D721Med (cell line): ENCODE measurements around the gene BNIPL.

Experiments used
- DNase-seq: peaks from one replicate; pipeline ENCODE4 v3.0.0; 2011; ENCODE audit warnings: low spot score; ENCODE audit not compliant: insufficient read length
- FAIRE-seq: peaks from 2 replicates; lab custom pipeline; 2011; peaks lifted over from hg19 to GRCh38; lab: Jason Lieb, UNC
- CTCF ChIP-seq: IDR thresholded peaks from 2 replicates; pipeline ENCODE4 v1.5.1; 2012; ENCODE audit warnings: mild to moderate bottlenecking, control low read depth; ENCODE audit not compliant: insufficient read depth; ENCODE audit errors: missing control alignments

BNIPL gene

DNA sequence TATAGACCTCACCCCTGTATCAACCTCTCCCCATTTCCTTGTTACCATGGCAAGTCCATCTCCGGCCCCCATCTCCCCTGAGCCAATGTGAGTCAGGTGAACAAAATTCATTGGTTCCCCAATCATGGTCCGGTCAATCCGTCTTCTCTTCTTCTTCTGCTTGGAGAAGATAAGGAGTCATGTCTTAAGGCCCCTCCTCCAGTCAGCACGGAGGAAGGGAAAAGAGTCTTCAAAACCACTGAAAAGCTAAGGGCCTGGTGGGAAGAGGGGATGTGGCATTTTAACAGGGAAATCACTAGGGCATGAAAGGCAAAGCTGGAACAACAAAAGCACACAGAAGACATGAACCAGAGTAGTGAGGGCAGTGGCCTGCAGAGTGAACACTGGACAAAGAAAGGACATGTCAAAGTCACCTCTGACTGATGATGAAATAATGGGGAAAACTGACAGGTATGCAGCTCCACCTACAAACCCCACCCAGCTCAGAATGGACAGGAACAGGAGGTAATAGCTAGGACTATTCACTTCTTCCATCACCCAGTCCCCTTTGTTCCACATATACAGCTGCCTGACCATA, 18.7 kb downstream of the BNIPL start:
- no peak for DNase-seq

GRCh38 chr1:151055581-151055980, 19.2 kb downstream of the BNIPL start:
- DNase-seq = no peak

More for the DNA sequence above, 18.7 kb downstream of the BNIPL start:
- TF ChIP-seq CTCF = no peak
- FAIRE-seq = no peak

DNA sequence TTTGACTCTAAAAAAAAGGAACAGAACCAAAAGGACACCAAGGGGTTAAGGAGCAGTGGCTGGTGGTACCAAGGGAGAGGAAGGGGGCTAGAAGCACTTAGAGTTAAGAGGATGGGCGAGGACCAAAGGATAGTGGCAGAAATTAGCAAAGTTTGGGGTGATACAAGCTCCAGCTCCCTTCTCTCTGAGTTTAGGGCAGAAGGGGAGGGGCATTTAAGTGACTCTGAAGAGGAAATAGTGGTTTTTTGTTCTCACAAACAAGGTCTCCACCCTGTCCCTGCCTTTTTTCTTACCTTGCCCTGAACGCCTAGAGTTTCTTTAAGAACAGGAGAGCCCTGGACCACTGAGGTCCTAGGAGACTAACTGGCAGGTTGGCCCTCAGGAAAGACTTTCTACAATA, 19.8 kb downstream of the BNIPL start:
- FAIRE-seq = no peak
- no peak for DNase-seq
- TF ChIP-seq CTCF = no peak

More at GRCh38 chr1:151055581-151055980, 19.2 kb downstream of the BNIPL start:
- no peak for FAIRE-seq
- TF ChIP-seq CTCF = no peak

DNA sequence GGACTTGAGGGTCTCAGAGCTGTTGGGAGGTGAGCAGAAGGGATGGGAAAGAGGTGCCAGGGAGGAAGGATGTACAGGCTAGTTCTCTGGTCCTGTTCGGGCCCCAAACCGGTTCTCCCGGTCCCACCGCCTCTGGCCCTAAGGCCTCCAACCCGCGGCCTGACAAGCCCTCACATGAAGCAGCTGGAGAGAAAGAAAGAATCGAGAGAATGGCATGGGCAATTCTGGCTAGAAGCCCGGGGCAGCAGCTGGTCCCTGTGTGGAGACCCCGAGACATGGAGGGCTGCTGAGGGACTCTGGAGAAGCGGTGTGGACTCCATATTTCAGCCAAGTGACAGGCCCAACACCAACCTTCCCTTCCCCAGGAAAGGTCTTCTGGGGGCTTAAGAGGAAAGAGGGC, 22.3 kb downstream of the BNIPL start:
- FAIRE-seq (no peak), DNase-seq (no peak)
- no peak for TF ChIP-seq CTCF

GRCh38 chr1:151059109-151060006, 23.0 kb downstream of the BNIPL start, which contains the start of gene CDC42SE1:
Gene CDC42SE1 (minus strand): TSS chr1:151059622. CDS start chr1:151055730, 3,892 bp downstream.
- no peak for FAIRE-seq
- peak; percentile 71 for TF ChIP-seq CTCF
- peak; percentile 96 for DNase-seq

GRCh38 chr1:151060007-151060656, 23.7 kb downstream of the BNIPL start, which contains the start of gene MLLT11:
Gene MLLT11 (plus strand): TSS chr1:151060397. CDS start chr1:151067225, 6,828 bp downstream.
- peak; percentile 22 for TF ChIP-seq CTCF
- FAIRE-seq (no peak), DNase-seq (peak; percentile 81)
